Loucy (cell line): ENCODE results near the gene TMEM132D.

ENCODE experiments used
- EZH2phosphoT487 ChIP-seq: fragments of 200-600 bp; IDR thresholded peaks from 2 replicates; pipeline ENCODE4 v1.6.1; 2018; ENCODE audit warnings: antibody characterized with exemption, mild to moderate bottlenecking, moderate library complexity, borderline replicate concordance
- TF ChIP-seq, protein P1 (sequence below): fragments of 200-600 bp; sonication (generic); conservative IDR thresholded peaks from 2 replicates; pipeline ENCODE4 v1.5.1; 2014; ENCODE audit warnings: mild to moderate bottlenecking, antibody characterized with exemption, low read length

GRCh38 chr12:129279771-129280170, 624.1 kb downstream of the TMEM132D start:
- TF ChIP-seq, protein P1, sequence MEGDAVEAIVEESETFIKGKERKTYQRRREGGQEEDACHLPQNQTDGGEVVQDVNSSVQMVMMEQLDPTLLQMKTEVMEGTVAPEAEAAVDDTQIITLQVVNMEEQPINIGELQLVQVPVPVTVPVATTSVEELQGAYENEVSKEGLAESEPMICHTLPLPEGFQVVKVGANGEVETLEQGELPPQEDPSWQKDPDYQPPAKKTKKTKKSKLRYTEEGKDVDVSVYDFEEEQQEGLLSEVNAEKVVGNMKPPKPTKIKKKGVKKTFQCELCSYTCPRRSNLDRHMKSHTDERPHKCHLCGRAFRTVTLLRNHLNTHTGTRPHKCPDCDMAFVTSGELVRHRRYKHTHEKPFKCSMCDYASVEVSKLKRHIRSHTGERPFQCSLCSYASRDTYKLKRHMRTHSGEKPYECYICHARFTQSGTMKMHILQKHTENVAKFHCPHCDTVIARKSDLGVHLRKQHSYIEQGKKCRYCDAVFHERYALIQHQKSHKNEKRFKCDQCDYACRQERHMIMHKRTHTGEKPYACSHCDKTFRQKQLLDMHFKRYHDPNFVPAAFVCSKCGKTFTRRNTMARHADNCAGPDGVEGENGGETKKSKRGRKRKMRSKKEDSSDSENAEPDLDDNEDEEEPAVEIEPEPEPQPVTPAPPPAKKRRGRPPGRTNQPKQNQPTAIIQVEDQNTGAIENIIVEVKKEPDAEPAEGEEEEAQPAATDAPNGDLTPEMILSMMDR: no peak
- TF ChIP-seq EZH2phosphoT487: no peak
